Measurements from ENCODE around the gene NETO1.

NETO1 gene

DNA sequence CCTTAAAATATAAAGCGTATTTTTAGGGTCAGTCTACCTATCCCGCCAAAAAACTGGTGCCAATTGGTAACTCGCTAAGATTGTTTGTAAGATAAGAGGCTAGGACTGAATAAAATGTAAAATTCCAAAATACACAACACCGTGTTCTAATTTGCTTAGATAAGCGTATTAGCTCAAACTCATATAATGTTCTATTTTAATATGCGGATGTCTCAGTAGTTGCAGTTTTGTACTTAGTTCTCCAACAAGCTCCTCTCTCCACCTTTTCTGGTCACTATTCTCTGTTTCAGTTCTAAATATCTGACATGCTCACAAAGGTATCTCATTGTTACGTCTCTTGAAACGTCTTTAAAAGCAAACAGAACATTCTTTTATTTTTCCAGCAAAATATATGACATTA is 24.0 kb downstream of the NETO1 start:
- DNase-seq (ENCODE audit: low spot score), result no peak

DNA sequence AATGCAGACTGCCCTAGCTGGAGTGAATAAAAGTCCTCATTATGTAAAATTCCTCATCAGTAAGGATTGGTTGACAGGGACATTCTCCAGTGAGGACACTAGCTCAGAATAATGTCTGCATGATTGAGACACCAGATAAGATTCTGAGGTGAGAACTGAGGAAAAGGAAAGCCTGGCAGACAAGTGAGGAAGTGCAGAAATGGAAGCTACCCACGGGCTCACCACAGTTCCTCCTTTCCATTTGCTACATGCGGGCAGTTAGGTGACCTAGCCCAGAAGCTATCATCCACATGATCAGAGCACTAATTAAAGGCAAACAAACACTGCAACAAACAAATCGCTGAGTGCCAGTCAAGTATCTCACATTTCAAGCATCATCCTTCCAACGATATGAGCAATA is 27.7 kb downstream of the NETO1 start:
- no peak for DNase-seq (ENCODE audit: low spot score)

DNA sequence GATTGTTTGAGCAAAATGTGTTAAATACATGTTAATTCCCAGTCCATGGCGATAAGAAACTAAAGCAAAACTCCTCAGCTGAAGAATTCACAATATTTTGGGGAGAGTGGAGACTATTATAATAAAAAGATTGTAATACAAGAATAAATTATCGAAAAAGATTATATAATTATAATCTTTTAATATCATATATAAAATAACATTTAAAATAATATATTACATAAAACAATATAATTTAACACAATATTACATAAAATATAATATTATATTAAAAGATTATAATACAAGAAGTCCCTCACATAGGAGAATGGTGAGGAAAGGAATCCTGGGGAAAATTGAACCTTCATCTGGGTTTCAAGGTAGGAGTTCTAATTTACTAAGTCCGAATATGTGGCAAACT is 33.1 kb downstream of the NETO1 start:
- no peak for DNase-seq (ENCODE audit: low spot score)

DNA sequence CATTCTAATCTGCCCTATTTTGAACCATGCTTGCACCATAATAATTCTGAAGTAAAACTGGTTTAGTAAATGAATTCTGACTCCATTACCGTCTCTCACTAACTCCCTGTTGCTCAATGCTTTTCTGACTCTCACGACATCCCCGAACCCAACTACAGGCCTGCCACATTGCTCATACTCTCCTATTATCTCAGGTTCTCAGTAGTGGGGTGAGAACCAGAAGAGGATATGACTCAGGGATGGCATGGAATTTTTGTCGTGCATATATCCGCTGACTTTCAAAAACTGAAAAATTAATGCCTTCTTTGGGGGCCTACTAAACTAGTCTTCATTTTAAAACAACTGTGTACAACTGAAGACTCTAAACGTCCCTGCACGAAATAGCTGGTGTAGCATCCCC is 34.3 kb downstream of the NETO1 start:
- DNase-seq (ENCODE audit: low spot score), result no peak

DNA sequence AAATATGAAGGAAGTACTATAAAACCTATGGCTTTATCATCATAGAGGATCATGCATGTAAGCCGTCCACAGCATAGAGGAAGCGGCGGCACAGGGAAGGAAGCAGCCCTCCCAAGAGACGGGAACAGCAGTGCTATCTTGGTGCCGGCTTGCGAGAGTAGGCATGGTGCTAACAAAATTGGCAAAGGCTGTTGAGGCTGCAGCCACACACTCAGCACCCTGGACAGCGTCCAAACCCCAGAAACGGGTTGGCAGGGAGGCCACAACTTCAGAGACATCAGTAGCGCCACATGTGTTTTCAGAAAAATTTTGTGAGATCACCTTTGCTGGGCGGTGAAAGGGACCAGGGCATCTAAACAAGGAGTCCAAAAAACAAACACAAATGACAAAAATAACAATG is 37.7 kb downstream of the NETO1 start:
- DNase-seq (ENCODE audit: low spot score), result no peak

DNA sequence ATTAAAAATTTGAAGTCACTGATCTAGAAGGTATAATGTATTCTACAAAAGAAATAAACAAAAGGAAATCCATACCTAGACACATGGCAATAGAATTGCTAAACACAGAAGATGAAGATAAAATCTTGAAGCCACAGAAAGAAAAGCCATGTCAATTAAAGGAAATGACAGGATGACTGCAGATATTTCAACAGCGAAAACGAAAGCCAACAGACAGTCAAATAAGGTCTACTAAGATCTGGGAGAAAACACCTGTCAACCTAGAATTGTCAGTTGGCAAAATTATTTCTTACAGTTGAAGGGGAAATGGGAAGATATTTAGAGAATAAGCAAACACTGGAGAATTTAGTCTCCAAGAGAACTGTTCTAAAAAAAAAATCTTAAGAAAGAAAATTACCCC is 39.2 kb downstream of the NETO1 start:
- DNase-seq (ENCODE audit: low spot score), result no peak

DNA sequence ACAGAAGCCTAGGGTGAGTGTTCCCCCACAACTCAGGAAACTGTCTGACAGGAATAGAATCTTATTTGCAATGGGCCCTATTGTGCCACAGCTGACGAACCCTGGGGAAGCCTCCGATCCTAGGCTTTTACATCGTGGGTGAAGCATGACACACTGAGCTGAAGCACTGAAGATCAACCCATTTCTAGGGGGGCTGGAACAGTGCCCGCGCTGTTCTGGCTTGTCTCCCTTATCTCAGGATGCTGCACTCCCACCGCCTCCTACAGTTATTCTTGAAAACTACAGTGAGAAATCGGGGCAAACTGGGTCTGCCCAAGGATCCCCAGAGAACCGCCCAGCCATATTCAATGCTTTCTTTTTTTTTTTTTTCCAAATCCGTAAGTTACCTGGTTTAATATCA is 41.1 kb downstream of the NETO1 start:
- DNase-seq (ENCODE audit: low spot score), result no peak

DNA sequence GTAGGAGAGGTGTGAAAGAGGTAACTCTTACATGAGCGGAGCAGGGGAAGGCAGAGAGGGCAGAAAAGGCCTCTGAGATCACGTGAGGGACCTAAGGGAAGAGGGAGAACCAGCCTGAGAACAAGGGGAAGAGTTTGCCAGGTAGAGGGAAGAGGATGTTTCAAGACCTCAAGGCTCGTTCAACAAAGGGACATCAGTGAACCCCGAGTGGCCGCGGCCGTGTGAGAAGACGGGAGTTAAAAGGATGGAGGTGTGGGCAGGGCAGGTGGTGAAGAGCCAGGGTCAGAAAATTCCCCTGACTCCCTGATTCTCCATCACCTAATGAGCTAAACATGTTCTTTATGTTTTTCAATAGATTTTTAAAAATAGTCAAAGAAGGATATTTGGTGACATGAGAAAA is 44.4 kb downstream of the NETO1 start:
- no peak for DNase-seq (ENCODE audit: low spot score)

DNA sequence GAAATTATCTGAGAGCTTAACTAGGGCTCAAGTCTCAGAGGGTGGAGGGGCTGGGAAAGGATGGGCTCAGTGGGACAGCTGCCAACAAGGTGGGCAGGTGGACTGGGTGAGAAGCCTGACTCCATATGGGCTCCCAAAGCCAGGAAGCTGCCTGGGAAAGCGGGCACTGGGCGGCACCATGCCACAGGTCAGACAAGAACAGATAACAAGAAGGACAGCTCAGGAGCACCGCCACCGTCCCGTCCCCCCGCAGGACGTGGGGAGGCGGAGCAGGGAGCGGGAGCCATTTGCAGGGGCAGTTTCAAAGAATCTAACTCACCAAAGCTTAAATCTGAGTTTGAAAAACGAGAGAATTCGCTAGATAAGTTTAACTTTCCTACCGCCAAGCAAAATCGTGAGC is 45.6 kb downstream of the NETO1 start:
- no peak for DNase-seq (ENCODE audit: low spot score)

DNA sequence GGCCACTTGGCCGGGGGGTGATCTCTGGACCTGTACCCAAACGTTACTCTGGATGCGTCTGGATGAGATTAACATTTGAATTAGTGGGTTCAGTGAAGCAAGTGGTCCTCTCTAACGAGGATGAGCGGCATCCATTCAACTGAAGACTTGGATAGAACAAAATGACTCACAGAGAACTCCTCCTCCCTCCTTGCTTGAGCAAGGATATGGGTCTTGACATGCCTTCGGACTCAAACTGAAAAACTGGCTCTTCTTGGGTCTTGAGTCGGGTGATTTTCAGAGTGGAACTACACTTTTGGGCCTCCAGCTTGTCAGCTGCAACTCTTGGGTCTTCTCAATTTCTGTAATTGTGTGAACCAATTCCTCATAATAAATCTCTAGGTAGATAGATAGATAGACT is 47.2 kb downstream of the NETO1 start:
- no peak for DNase-seq (ENCODE audit: low spot score)

DNA sequence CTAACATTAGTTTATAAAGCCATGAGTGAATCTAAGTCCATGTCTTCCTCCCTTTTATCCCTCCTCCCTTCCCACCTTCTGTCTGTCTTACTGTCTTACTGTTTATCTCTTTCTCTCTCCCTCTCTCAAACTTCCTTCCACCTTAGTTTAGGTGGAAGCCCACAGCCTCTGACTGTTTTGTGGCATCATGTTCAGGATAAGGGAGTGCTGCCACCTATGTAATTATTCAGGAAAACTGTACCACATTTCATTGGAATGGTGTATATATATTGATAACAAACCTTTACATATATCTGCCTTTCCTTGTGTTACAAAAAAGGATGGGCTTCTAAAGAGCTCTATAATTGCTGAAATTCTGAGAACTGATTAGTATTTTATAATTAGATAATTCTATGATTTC is 48.7 kb downstream of the NETO1 start:
- DNase-seq (ENCODE audit: low spot score), result no peak

DNA sequence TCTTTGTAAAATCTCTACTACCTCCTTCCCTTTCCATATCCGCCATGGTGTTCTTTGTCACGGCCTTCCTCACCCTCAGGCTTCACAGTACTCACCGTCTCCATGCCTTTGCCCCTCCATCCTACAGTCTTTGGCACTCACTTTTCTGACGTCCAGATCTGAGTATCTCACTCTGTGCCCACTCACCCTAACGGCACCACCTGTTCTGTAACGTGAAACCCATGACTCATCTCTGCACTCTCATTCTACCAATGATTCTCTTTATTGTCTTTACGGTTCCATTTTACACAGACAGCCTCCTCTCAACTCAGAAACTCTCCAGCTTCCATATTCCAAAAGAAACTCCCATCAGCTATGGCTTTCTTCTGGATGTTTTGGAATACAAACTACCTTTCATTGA is 56.7 kb downstream of the NETO1 start:
- no peak for DNase-seq (ENCODE audit: low spot score)

DNA sequence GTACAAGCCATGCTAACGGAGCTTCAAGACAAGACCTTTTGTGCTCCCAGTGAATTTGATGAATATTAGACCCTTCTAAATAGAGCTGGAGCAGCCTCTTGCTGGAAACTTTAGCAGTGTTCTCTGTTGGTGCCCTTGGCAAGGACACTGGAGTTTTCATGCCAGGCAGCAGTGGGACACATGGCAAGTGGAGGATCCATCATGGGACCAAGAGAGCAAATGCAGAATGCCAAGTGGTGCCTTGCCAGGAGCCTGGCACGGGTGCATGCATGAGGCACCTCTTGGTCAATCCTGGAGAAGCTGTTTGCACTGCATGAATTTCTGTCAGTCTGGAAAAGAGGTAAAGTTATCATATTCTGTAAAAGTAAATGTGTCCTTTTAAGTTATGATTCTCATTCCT is 59.1 kb downstream of the NETO1 start:
- no peak for DNase-seq (ENCODE audit: low spot score)

DNA sequence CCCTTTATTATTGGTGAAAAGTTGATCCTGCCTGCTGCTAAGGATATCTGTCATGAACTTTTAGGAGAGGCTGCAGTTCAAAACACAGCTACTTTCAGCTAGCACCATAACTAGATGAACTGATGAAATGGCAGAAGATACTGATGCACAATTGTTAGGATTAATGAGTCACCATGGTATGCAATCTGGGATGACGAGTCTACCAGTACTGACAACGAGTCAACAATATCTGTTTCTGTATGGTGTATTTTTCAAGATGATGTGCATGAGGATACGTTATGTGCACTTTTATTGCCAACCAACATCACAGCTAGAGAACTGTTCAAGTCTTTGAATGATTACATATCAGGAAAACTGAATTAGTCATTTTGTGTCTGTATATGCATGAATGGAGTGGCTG is 68.7 kb downstream of the NETO1 start:
- no peak for DNase-seq (ENCODE audit: low spot score)

DNA sequence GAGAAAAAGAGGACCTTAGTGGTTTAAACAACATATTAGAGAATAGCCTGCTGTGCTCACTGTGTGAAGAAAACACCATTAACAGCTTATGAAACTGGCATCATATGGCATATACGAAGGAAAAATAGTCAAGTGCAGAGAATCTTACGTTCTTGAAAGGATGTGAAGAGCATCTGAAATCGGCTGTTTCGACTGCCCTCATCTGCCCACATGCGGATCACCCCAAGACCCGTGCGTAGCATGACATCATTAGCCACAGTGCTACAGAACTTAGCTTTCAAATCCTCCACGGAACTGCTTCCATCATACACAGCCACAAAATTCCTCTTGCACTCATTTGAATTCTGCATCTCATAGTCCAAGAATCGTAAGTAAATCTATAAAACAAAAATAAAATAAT is 84.3 kb downstream of the NETO1 start:
- DNase-seq (ENCODE audit: low spot score), result no peak

DNA sequence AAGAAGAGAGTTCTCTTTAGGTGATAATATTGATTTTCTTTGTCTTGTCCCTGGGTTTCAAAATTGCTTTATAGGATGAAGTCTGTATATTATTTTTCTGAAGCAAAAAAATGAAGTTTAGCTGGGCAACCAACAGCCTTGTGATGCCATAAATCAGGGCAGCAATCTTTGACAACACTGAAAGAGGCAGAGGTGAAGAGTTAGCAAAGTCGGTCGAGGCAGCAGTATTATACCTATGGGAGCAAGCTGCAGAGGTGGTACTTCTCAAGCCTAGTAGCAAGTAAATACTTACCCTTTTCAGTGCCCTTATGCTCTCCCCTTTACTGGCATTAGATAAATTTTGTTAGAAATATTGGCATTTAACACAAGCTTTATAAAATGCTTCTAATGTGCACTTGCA is 92.9 kb downstream of the NETO1 start:
- no peak for DNase-seq (ENCODE audit: low spot score)

DNA sequence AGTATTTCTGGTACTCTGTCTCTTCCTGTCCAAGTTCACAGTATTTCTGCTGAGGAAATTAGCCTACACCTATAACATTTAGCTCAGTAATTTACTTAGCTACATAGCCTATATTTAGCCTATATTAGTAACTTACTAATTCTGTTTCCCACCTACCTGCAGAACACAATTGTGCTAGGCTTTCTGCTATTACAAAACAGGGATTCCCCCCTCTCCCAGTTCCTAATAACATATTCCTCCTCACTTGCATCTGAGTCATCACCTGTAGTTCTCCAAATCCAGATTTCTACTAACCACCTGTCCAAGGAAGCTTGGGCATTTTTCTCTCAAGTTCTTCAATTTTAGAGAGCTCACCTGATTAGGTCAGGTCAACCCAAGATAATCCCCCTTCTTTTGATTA is 94.9 kb downstream of the NETO1 start:
- DNase-seq (ENCODE audit: low spot score), result no peak

DNA sequence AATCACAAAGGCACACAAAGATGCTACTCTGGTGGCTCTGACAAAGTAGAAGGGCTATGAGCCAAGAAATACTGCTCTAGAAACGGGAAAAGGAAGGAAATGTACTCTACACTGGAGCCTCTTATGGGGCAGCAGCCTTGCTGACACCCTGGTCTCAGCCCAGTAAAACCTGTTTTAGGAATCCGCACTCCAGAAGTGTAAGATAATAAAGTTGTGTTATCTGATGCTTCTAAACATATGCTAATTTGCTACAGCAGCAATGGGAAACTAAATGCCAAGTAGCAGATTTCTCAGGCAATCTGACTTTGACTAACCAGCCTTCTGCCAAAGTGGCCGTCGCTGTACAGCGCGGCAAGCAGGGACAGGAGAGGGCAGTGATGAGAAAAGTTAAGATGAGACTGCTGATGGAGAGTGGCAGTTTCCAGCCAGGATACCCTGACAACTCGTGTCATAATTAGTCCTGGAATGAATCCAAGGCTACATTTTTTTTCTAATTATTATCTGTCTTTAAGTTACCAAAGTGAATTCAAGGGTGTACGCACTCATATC is 99.0 kb downstream of the NETO1 start:
- no peak for DNase-seq (ENCODE audit: low spot score)

DNA sequence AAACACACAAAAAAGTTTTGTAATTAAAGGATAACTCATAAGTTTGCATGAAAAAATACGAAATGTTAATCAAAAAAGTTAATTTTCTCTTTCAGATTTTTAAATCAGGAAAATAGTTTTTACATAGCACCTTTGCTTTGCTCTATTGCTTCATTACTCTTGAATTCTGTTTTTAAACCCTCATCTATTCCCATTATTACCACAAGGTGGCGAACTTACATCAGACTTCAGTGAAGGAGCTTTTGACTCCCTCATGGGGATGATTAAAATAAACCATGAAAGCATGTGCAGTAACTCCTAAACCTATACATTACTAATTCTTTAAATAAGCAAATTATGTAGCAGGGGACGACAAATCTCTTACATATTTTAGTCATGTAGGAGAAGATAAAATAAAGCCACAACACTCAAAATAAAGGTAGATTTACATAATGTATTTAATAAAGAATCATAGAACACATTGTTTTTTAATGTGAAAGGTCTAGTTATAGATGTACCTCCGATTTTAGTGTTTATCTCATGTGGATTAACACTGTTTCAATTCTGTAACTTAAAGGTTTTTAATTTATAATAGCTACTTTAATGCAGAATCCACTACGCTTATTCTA is 105.2 kb downstream of the NETO1 start:
- peak; percentile 8 for DNase-seq (ENCODE audit: low spot score)

DNA sequence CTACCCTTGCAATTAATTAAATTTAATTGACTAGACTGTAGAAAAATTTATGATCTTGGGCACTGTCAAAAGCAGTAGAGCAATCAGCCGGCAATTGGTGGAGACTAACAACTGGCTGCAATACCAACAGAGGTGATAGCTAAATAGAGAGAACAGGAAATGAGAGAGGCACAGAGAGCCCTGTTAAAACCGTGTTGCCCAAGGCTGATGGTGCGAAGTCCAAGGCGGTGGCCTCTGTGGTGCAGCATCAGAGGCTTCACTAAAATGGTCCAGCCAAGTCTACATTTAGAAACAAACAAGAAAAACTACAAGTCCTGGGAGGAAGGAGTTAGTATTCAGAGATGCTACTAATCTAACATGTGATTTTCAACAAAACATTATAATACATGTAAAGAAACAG is 115.6 kb downstream of the NETO1 start:
- no peak for DNase-seq (ENCODE audit: low spot score)

DNA sequence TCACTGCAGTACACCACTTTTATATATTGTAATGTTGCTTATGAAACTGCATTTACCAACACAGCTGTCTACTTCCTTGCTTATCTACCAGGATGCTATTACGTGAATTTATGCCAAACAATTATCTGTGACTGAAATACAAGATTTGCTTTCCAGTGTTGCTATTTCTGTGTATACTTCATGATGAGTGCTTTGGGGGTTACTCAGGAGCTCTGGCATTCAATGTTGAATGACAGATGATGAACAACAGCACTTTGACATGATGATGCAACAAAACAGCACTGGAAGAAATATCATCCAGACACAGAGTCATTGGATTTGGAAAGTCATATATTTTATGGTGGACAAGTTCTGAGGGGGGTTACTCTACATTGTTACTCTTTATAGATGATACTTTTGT is 125.8 kb downstream of the NETO1 start:
- no peak for DNase-seq (ENCODE audit: low spot score)

DNA sequence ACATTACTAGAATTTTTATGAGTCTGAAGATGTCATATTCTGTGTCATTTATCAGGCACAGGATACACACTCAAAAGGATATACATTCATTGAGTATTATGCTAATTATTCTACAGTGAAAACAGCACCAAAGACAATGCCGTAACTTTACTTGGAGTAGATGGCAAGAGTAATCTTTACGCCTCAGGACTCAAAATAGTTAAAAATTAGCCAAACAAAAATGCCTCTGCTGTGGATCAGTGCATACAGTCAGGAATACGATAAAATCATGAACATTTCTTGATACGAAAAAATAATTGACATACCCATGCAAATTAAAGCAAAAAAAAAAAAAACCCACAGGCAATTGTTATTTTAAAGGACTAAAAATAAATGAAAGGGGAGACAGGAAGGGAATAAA is 129.7 kb downstream of the NETO1 start:
- no peak for DNase-seq (ENCODE audit: low spot score)

DNA sequence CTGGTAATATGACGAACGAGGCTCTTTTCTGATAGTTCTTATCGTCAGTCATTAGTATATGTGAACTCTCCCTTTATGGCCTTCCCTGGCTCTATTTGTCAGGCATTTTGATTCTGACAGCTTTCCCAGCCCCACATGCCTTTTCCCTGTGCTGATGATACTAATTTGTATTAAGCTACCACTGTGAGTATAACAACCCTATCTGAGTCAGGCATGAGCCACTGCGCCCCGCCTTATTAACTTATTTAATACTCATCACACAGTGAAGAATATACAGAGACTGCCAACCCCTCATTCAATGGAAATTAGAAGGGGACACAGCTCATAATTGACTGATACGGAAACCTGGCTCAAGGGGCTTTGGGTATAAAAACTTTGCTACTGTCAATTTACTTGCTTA is 140.0 kb downstream of the NETO1 start:
- DNase-seq (ENCODE audit: low spot score), result no peak

DNA sequence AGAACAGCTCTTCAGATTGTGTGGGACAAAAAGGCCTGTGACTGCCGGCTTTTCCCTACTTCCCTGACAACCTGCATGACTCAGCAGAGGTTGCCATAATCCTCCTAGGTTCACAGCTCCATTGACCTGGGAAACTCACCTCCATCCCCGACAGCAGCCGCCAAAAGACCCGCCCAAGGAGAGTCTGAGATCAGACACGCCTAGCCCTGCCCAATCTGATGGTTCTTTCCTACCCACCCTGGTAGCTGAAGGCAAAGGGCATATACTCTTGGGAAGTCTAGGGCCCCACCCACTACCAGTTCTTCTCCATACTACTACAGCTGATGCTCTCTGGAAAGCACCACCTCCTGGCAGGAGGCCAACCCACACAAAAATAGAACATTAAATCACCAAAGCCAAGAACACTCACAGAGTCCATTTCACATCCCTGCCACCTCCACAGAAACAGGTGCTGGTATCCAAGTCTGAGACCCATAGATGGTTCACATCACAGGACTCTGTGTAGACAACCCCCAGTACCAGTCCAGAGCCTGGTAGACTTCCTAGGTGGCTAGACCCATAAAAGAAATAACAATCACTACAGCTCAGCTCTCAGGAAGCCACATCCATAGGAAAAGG is 140.6 kb downstream of the NETO1 start:
- no peak for DNase-seq (ENCODE audit: low spot score)
